PFSK-1 (cell line): ENCODE measurements around the gene SLC12A8. TPM values are rescaled to one million over a fixed set of nuclear protein-coding genes. Genes with fewer than 3 reads are reported as not detected.

Experiments
- FOXP2 ChIP-seq: optimal IDR thresholded peaks from 2 replicates; pipeline ENCODE3; 2011; ENCODE audit warnings: borderline replicate concordance, control low read depth, inconsistent platforms; ENCODE audit not compliant: insufficient read depth; ENCODE audit errors: extremely low read length, extremely low read depth
- POLR2AphosphoS5 ChIP-seq: IDR thresholded peaks from 2 replicates; pipeline ENCODE4 v1.6.1; 2012; ENCODE audit warnings: low read depth, mild to moderate bottlenecking, control low read depth, low read length, moderate library complexity
- REST ChIP-seq, 2 experiments: IDR thresholded peaks; 2 replicates each; pipeline versions ENCODE4 v1.6.1 to v1.8.0; 2011 to 2012; ENCODE audit warnings: low read depth in 2 of 2, low read length in 2 of 2, control low read depth in 1 of 2, inconsistent platforms in 1 of 2, mild to moderate bottlenecking in 1 of 2, moderate library complexity in 1 of 2; ENCODE audit not compliant: insufficient read depth in 1 of 2
- SIN3A ChIP-seq: IDR thresholded peaks from 2 replicates; pipeline ENCODE4 v1.6.1; 2012; ENCODE audit warnings: mild to moderate bottlenecking, low read length, moderate library complexity, borderline replicate concordance; ENCODE audit not compliant: insufficient read depth
- TAF1 ChIP-seq: IDR thresholded peaks from 2 replicates; pipeline ENCODE4 v1.6.1; 2012; ENCODE audit warnings: low read length, control low read depth, borderline replicate concordance; ENCODE audit not compliant: insufficient read depth
- polyA plus RNA-seq: library from polyadenylated mRNA; unstranded; fragments of >200 nt; gene quantifications from one replicate; pipeline ENCODE4 v1.2.1, GENCODE V29; 2012; ENCODE audit warnings: low read depth, missing spikeins; ENCODE audit not compliant: insufficient read length

Gene SLC12A8
- polyA plus RNA-seq = 1.3 TPM

GRCh38 chr3:125212509-125213363 is at the start of gene SLC12A8:
TSS of gene SLC12A8 (minus strand) at chr3:125212748. CDS start at chr3:125211349, 1,399 bp downstream.
- TF ChIP-seq REST (IDR thresholded peaks at IDR 0.05; ENCODE audit: insufficient read depth in 1 of 2, low read depth in 2 of 2, low read length in 2 of 2) (no peak), FOXP2 (no peak), SIN3A (no peak), POLR2AphosphoS5 (no peak), TAF1 (no peak)

- TF ChIP-seq REST (IDR thresholded peaks at IDR 0.05; ENCODE audit: insufficient read depth in 1 of 2, low read depth in 2 of 2, low read length in 2 of 2) = no peak
- no peak for TF ChIP-seq POLR2AphosphoS5
- no peak for TF ChIP-seq SIN3A
- TF ChIP-seq TAF1 = no peak
- TF ChIP-seq FOXP2 = no peak
Observed at GRCh38 chr3:125262161-125262560, 49.6 kb upstream of the SLC12A8 start.

- no peak for TF ChIP-seq POLR2AphosphoS5
- TF ChIP-seq TAF1 = no peak
- no peak for TF ChIP-seq REST (IDR thresholded peaks at IDR 0.05; ENCODE audit: insufficient read depth in 1 of 2, low read depth in 2 of 2, low read length in 2 of 2)
- TF ChIP-seq SIN3A = no peak
- TF ChIP-seq FOXP2 = no peak
Observed at GRCh38 chr3:125261031-125261430, 48.5 kb upstream of the SLC12A8 start.

GRCh38 chr3:125260158-125260557 is 47.6 kb upstream of the SLC12A8 start:
- TF ChIP-seq FOXP2 = no peak
- no peak for TF ChIP-seq POLR2AphosphoS5
- TF ChIP-seq SIN3A = no peak
- no peak for TF ChIP-seq TAF1
- TF ChIP-seq REST (IDR thresholded peaks at IDR 0.05; ENCODE audit: insufficient read depth in 1 of 2, low read depth in 2 of 2, low read length in 2 of 2) = no peak
